NCI-H2029 treated with DMSO at 0.1 percent for 48 hours (cell line): ENCODE results near the gene EFNA4.

Experiments
- DNase-seq: peaks from one replicate; lab custom pipeline; 2025; lab: John Stamatoyannopoulos, UW

EFNA4 gene

DNA sequence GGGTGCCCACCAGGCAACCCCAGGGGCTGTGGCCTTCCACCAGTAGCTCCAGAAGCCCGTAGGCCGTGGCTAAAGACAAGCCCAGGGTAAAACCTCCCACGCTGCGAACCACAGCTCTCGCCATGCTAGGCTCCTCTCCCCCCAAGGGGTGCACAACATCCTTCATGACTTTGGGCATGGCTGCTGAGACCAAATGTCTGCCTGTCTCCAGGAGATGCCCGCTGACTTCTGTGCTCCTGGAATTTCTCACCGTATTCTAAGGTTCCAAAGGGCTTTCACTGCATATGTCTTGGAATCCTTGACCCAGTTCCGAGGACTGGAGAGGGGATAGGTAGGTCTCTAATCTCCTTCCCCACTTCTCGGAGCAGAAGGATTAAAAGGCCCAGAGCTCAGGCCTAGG, 30.0 kb upstream of the EFNA4 start, which contains the start of the genes DCST1 and DCST2:
Gene DCST1, plus strand, starts transcription at position 301 of the 400 bp plus-strand sequence. CDS start 213 bp downstream, outside the sequence.
Gene DCST2, minus strand, starts transcription at position 258 of the 400 bp plus-strand sequence. Its CDS starts 80 bp downstream, at position 178.
- DNase-seq = no peak

DNA sequence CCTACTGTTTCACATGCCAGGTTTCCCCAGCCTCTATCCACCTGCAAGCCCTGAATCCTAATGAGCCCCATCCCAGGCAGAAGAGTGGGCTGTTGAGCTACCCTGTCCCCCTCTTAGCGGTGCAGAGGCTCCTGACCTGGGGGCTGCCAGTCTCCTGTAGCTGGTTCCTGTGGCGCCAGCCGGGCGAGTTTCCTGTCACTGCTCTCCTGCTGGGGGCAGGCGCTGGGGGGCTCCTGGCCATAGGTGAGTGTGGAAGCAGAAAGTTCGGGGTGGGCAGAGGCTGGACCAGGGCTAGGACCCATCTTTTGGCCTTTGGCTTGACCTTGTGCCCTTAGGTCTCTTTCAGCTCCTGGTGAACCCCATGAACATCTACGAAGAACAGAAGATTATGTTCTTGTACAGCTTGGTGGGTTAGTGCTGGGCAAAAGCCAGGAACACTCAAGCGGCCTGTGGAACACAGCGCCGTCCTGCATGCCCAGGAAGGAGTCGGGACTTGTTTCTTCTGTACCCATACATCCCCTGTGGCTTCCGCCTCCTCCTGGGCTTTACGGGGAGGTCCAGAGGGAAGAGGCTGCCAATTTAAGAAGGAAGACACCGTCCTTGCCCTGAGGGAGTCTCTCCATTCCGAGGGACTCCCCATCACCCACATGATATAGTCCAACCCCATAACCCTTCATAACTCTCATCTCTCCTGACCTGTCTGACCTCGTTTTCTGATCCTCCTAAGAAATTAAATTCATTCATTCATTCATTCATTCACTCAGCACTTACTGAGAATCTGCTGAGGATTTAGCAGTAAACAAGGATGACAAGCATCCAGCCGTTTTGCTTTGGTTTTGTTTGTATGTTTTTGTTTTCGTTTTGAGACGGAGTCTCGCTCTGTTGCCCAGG, 29.0 kb upstream of the EFNA4 start:
- DNase-seq = no peak

DNA sequence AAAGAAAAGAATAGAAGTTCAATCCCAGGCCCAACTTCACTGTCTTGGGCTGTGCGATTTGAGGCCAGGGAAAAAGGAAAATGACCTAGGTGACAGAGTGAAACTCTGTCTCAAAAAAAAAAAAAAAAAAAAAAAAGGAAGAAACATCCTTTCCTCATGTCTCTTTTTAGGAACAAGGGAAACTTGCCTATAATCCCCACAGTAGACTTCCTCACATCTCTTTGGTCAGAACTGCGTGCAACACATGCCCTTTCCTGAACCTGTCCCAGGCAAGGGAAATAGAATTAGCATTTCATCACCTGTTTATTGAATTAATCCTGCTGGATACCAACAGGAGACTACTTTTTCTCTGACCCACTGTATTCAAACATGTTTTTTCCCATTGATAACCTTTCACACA, 27.6 kb upstream of the EFNA4 start:
- no peak for DNase-seq

DNA sequence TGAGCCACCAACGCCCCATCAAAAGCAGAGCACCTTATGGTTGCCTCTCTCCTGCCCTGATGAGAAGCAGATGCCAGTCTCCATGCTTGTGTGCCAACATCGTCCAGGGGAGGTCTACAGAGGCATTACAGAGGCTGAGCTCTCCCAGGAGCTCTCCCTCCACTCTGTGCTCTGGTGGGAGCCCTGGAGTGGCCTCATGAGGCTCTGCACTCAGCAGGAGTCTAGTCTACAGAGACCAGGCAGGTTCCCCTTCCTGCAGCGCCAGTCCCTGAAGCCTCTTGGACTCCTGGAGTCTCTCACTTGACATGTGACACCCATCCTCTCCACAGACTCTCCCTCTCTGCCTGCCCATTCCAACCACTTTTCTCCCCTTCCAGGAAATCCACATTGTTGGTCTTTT, 26.5 kb upstream of the EFNA4 start:
- DNase-seq = peak; percentile 7

DNA sequence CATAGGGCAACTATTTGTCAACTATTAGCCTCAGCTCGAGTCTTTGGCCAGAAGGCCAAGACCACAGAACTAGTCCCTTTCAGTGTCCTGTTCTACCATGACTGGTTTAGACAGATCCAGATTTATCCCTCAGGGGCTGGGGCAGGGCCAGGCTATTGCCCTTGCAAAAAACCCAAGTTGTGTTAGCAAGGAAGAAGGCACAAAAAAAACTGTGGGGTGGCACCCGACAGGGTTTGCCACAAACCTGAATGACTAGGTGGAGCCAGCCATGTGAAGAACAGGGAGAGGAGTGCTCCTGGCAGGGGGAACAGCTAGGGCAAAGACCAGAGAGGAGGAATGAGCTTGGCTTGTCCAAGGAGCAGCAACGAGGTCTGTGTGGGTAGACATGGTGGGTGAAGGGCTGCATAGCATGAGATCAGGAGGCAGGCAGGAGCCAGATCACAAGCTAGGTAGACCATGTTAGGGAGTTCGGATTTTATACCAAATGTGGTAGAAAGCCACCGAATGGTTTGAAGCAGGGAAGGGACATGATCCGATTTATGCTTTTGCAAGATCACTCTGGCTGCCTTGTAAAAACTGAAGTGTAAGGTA, 25.6 kb upstream of the EFNA4 start:
- no peak for DNase-seq

DNA sequence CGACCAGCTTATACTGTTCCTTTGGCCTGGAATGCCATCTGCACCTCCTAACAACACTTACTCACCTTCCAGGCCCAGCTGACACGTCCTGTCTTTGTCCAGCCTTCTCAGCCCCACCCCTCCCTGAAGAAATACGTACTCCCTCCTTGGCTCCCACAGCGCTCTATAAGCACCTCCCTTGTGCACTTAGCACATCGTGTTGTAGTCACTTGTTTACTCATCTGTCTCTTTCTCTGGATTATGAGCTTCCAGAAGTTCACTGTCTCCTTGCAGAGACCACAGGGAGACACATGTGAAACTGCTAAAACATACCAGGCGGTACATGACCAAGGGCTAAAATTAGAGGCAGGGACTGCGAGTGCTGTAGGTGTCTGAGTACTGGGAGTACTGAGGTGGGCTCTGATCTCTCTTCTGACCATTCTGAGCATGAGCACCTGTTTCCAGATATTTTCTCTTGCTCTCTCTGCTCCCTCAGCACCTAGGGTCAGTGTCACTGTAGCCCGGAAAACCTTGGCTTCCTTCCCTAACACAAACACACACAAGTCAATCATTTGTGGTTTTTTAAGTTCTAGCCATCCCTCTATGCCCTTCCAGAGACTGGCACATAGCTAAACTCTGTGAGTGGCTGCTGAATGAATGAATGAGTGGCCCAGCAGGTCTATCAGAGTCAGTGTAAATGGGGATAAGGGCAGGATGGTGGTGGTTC, 24.8 kb upstream of the EFNA4 start:
- no peak for DNase-seq

DNA sequence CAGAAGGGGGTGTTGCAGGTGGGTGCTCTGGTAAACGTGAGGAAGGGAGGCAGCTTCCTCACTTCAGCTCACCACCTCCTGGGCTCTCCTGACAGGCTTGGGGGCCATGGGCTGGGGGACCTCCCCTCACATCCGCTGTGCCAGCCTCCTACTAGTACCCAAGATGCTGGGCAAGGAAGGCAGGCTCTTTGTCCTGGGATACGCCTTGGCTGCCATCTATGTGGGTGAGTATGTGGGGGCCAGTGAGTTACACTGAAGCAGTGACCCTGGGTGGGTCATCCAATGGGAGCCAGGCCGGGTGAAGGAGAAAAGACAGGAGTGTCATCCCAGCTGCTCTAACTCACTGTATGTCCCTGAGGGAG, 24.3 kb upstream of the EFNA4 start:
- DNase-seq = no peak

DNA sequence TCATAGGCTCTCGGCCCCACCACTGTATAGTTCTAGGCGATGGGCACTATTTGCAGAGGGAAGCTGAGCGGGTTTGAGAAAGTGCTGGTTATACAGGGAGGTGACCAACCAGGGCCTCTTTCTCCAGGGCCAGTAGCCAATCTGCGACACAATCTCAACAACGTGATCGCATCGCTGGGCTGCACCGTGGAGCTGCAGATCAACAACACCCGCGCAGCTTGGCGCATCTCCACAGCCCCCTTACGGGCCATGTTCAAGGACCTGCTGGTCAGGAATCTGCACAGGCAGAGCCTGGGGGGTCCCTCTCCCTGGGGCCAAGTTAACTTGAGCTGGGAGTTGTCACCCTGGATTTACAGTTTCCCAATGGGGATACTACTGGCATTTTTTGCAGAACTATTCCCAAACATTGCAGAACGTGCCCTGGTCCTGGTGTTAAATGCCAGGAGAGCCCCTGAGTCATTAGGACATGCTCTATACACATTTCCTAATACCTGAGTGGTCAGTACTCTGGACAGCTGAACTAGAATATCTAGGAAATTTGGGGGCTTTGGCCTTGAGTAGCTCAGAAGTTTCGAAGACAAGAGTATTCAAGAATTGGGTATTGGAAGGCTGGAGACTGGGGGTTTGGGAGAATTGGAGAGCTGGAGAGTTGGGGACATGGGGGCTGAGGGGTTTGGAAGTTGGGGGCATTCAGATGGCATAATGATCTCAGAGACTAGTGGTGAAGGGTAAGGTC, 23.0 kb upstream of the EFNA4 start:
- no peak for DNase-seq

DNA sequence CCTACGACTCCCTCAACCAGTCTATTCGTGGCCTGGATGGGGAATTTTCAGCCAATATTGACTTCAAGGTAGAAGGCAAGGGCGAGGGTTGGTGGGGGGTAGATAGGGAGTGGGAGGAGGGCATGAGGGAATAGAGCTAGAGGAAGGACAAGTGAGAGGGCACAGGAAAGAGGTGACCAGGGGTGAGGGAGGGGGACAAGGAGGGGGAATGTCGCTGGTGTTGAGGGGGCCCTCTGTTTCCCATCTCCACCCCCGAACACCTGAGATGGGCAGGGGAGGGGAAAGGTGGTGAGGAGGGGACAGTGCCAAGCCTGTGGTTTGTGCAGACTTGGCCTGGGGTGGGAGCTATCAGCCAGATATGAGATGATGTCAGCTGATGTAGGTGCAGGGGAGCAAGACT, 20.8 kb upstream of the EFNA4 start:
- no peak for DNase-seq

DNA sequence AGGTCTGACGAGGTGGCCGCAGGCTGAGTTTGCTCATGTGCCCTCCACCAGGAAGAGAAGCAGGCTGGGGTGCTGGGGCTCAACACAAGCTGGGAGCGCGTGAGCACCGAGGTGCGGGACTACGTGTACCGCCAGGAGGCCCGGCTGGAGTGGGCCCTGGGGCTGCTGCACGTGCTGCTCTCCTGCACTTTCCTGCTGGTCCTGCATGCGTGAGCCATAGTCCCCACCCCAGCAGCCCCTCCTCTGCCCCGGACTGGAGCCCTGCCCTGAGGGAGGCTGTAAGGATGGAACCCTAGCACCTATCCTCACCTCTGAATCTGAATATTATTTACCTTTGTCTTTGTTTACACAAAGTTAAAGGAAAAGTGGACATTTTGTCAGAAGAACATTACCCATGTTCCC, 20.2 kb upstream of the EFNA4 start:
- no peak for DNase-seq

DNA sequence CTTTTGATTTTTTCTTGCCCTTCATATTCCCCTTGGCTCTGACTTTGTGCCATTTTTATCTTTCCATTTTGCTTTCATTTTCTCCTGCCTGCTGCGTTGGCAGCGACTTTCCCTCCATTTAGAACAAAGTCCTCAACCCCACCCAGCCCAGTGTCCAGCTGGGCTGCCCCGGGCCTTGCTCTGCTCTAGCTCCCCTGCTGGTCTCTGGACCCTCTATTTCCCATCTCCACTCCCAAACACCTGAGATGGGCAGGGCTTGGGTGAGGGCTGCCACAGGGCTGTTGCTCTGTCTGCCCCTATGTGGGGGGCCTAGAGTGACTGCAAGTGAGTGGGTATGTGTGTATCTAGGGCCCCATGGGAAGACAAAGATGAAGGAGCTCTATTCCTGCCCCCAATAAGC, 19.7 kb upstream of the EFNA4 start:
- DNase-seq = no peak

DNA sequence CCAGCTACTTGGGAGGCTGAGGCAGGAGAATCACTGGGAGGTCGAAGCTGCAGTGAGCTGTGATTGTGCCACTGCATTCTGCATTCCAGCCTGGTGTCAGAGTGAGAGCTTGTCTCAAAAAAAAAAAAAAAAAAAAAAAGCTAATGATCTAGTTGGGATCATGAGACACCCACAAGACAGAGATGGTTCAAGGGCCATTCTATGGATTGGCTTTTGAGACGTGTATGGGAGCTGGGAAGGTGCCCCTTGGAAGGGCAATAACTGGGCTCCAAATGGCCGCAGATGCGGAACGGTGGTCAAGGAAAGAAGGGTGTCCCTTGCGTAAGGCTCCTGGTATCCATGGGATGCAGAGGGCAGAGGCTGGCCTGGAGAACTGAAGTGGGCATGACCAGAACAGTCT, 19.2 kb upstream of the EFNA4 start:
- DNase-seq = no peak

DNA sequence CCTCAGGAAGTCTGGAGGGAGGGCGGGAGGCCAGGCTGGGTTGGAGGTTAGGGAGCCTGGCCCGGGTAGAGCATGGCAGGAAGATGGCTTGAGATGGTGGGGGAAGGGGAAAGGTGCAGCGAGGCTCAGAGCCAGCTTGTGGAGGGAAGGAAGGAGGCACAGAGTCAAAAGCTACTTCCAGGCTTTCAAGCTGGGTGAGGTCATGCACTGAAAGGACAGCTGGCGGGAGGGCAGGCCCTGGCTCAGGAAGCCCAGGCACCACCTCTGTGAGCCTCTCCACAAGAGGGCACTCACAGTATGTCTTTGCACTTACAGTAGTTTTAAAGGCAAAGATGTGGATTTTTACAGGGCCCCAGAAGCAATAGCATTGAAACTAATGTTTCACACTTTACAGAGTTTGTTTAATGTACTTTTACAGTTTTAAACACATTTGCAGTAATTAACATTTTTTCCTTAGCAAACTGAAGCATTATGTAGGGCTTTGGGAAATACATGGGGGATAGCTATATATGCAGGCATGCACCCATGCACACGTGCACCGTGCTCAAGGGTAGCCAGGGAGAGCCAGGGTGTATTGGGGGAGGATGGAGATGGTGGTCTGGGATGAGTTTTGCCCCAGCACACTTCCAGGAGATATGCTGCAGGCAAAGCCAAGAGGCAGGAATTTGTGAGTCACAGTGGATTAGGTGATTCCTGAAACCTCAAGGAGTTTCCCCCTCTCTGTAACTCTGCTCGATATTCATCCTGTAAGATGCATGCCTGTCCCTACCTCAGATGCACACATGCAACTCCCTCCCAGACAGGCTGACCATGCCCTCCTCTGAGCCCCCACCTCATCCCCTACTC, 18.5 kb upstream of the EFNA4 start:
- DNase-seq = peak; percentile 59

DNA sequence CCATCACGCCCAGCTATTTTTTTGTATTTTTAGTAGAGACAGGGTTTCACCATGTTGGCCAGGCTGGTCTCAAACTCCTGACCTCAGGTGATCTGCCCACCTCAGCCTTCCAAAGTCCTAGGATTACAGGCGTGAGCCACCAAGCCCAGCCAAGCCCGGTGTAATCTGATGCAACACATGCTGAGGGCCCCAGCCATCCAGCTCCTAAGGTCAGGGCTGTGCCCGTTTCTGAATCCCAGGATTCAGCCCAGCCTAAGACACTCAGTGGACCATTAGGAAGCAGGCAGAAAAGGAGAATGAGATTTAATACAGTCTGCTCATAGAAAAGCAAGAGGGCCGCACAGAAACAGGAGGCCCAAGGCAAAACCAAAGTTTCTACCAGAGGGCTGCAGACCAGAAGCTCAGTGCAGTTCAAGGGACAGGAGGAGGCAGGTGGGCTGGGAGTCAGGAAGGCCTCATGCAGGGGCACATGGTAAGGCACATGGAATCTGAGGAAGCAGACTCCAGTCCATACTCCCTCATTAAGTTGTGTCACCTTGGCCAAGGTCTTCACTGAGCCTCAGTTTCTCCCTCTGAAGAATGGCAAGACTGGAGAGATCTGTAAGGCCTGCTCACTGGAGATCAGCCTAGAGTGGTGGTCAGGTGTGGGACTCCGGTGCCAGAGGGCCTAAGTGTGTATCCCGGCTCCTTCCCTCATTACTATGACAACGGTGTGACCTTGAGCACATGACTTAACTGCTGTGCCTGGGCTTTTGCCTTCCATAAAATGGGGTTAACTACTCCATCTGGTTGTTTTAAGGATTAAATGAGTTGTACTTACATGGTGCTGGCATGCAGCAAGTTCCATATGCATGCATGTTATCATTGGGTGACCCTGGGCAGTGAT, 14.8 kb upstream of the EFNA4 start:
- DNase-seq = no peak

DNA sequence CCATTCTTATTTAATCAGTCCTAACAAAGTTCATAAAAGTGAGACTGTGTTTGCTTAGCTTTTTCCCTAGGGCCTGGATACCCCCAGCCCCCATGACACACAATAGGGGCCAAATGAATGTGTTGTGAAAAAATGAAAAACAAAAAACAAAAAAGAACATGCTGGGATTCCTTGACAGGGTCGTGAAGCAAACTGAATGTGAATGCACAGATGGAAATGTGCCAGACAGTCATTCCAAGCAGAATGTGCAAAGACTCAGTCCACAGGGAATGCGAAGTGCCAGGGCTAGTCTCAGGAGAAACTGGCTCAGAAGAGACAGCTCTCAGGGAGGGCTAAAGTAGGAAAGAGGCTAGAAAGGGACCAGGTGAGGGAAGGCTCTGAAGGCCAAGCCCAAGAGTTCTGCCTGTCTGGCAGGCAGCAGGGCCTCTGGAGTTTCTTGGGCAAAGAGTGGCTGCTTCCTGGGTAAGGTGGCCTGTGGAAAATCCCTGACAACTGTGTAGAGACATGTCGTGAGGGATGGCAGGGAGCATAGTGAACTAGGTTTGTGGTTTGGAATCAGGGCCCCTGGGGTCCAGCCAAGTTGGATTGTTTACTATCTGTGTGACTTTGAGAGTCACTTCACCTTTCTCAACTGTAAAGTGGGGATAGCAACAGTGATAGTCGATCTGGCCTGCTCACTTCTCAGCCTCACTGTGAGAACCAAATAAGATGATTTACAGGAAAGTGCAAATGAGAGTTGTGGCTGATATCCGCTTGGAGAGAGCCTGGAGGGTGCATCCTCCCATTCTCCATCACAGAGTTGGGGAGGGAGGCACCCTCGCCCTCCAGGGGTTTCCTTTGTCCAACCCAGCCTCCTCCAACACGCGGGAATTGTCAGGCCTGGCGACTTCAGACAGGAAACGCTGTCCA, 13.6 kb upstream of the EFNA4 start:
- peak; percentile 52 for DNase-seq

DNA sequence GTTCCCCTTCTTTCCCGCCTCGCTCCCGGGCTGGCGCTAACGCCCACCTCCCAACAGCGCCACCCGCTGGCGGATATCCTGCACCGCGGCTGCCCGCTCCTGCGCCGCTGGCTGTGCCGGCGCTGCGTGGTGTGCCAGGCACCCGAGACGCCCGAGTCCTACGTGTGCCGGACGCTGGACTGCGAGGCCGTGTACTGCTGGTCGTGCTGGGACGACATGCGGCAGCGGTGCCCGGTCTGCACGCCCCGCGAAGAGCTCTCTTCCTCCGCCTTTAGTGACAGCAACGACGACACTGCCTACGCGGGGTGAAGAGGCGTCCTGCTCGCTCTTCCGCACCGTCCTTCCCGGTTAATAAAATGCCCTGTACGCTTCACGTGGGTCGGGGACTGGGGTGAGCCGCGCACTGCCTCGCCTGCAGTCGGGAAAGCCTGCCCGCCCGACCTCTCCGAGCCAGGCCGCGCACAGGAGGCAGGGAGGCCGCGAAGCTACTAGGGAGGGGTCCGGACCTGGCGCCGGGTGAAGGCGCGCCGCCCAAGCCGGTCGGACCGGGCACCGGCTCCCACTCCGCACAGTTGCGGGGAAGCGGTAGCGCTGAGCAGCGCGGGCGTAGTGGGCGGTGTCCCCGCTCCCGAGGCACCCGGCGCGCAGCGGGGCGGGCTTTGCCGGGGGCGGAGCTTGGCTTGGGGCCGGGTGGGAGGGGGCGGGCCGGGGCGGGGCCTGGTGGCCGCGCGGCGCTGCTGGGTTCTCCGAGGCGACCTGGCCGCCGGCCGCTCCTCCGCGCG, 12.8 kb upstream of the EFNA4 start, which contains the start of gene ADAM15:
Gene ADAM15, plus strand, starts transcription at position 757 of the 782 bp plus-strand sequence. CDS start 71 bp downstream, outside the sequence.
- DNase-seq = no peak

DNA sequence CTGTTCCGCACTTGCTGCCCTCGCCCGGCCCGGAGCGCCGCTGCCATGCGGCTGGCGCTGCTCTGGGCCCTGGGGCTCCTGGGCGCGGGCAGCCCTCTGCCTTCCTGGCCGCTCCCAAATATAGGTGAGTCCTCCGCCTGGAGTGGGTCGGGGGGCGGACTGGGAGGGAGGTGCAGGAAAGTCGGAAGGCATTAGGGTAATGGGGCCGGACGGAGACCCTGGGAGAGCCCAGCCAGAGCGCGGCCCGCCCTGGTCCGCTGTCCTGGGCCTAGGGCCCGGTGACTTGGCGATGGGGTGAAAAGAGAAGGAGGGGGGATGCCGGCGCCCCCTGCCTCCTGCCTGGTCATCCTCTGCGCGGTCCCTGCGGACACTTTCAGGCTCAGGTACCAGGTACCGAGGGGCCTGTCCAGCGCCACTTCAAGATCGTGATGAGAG, 12.2 kb upstream of the EFNA4 start:
- DNase-seq = no peak

DNA sequence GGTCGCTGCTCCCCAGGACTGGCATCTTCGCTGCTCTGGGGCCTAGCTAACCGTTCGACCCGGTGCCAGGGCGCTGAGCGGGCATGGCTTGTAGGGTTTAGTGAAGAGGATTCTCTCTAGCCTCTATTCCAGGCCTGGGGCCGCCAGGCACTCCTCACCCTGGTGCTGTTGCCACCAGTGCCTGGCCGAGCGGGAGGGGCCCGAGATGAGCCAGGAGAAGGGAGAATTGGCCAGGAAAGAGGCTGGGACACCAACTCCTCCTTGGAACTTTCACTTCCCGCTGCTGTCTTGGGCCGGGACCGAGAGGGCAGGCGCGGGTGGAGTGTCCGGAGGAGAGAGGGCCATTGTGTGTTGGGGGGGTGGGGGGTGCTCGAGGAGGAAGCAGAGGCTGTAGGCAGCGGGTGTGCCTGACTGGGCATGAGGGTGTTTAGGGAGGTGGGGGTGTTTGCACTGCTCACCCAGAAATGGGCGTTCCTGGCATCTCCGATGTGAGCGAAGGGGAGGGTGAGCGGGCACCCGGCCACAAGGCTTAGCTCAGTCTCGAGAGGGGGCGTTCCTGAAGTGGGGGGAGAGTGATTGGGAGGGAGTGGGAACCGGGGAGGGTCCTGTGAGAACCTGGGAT, 11.7 kb upstream of the EFNA4 start:
- peak; percentile 27 for DNase-seq
